Activated CD4-positive, alpha-beta memory T cell treated with anti-CD3 and anti-CD28 coated beads for 36 hours (primary cell): ENCODE results near the gene PLXND1. TPM values are rescaled to one million over a fixed set of nuclear protein-coding genes. Genes with fewer than 3 reads are reported as not detected.
A peak's percentile ranks its signal among the peaks of the same experiment; 100 is the strongest.
"Not testable (repeated sequence)": the region's sequence is repeated elsewhere in the genome, so short reads cannot be mapped to it uniquely, and the experiment has no call there.

ENCODE experiments used
- CTCF ChIA-PET: fragments of 350-600 bp; sonication (Branson Sonifier 250); formaldehyde crosslinking; loops from one replicate; lab custom pipeline; 2021; ENCODE audit warnings: antibody characterized with exemption, inconsistent platforms; lab: Charles Lee
- POLR2A ChIA-PET: fragments of 350-600 bp; sonication (Branson Sonifier 250); formaldehyde crosslinking; loops from one replicate; lab custom pipeline; 2021; ENCODE audit warnings: antibody characterized with exemption; lab: Charles Lee
- DNase-seq: peaks from one replicate; pipeline ENCODE4 v3.0.0-alpha.2; 2020
- H3K27ac Mint-ChIP-seq: one replicate; pipeline ENCODE4 v1.8.0; 2021; ENCODE audit warnings: mixed read lengths
- H3K27me3 Mint-ChIP-seq: one replicate; pipeline ENCODE4 v1.8.0; 2021; ENCODE audit warnings: mixed read lengths
- H3K36me3 Mint-ChIP-seq: one replicate; pipeline ENCODE4 v1.8.0; 2021; ENCODE audit warnings: mixed read lengths
- H3K4me1 Mint-ChIP-seq: one replicate; pipeline ENCODE4 v1.8.0; 2021; ENCODE audit warnings: low read depth, mixed read lengths
- H3K4me3 Mint-ChIP-seq: one replicate; pipeline ENCODE4 v1.8.0; 2021; ENCODE audit warnings: mild to moderate bottlenecking, mixed read lengths
- H3K9me3 Mint-ChIP-seq: one replicate; pipeline ENCODE4 v1.8.0; 2021; ENCODE audit warnings: mixed read lengths
- intact Hi-C: fragments of 100-400 bp; cut with micrococcal nuclease; formaldehyde crosslinking; loops from one replicate; pipeline ENCODE4 v1.15.1; 2023
- total RNA-seq, 2 experiments: library from RNA; stranded (reverse); gene quantifications; one replicate each; pipeline ENCODE4 v1.2.3, GENCODE V29; 2021

PLXND1 gene
- 1 to 10 TPM; 7.2 to 8.6 TPM for total RNA-seq

GRCh38 chr3:129606636-129607390 is at the start of gene PLXND1:
PLXND1 (minus strand) TSS chr3:129606676; CDS start chr3:129606639, 37 bp downstream.
- POLR2A ChIA-PET = no interaction called here
- H3K27me3 Mint-ChIP-seq = peaks cover 14% of the 10 kb centered on the region

GRCh38 chr3:129655291-129655700 is 48.8 kb upstream of the PLXND1 start:
- POLR2A ChIA-PET = interaction anchor here (1.4 kb wide), 1 partner anchor 10 kb away, joined by 3 read pairs; no protein-coding TSS in a partner anchor
- no peak for DNase-seq
- H3K4me3 Mint-ChIP-seq = no peak overlapping the region
- intact Hi-C loops = no loop called here
- H3K4me1 Mint-ChIP-seq = peaks cover 11% of the 10 kb centered on the region
- H3K36me3 Mint-ChIP-seq = peaks cover 2% of the 10 kb centered on the region
- CTCF ChIA-PET = interaction anchor here (0.7 to 2.1 kb wide), 4 partner anchors 10 to 173 kb away, joined by 3 to 6 read pairs (median 3); no protein-coding TSS in a partner anchor
- H3K27me3 Mint-ChIP-seq = no peaks in the 10 kb centered on the region
- H3K9me3 Mint-ChIP-seq = no peaks in the 10 kb centered on the region
- no peak overlapping the region for H3K27ac Mint-ChIP-seq

More at GRCh38 chr3:129606636-129607390, at the start of gene PLXND1:
- CTCF ChIA-PET = no interaction called here
- H3K9me3 Mint-ChIP-seq = no peaks in the 10 kb centered on the region
- peaks cover 2% of the 10 kb centered on the region for H3K36me3 Mint-ChIP-seq
- H3K4me3 Mint-ChIP-seq = peak within 1 kb of the TSS; percentile 76
- peaks cover 12% of the 10 kb centered on the region for H3K4me1 Mint-ChIP-seq
- peak; percentile 46 for DNase-seq
- intact Hi-C loops = loop anchor here (5.0 kb wide), 2 partner anchors 165 to 225 kb away; partner anchors contain the start of gene IFT122
- H3K27ac Mint-ChIP-seq = no peak within 1 kb of the TSS

GRCh38 chr3:129654131-129654530 is 47.7 kb upstream of the PLXND1 start:
- POLR2A ChIA-PET = interaction anchor here (1.4 kb wide), 1 partner anchor 11 kb away, joined by 3 read pairs; no protein-coding TSS in a partner anchor
- intact Hi-C loops = no loop called here
- no peak for DNase-seq
- Mint-ChIP-seq H3K27me3 (no peaks in the 10 kb centered on the region), H3K9me3 (no peaks in the 10 kb centered on the region), H3K4me1 (peaks cover 11% of the 10 kb centered on the region), H3K36me3 (peaks cover 2% of the 10 kb centered on the region), H3K27ac (no peak overlapping the region), H3K4me3 (no peak overlapping the region)
- CTCF ChIA-PET = interaction anchor here (1.1 kb wide), 1 partner anchor 171 kb away, joined by 3 read pairs; no protein-coding TSS in a partner anchor

- ChIA-PET CTCF (interaction anchor here (1.1 kb wide), 1 partner anchor 177 kb away, joined by 5 read pairs; no protein-coding TSS in a partner anchor), POLR2A (no interaction called here)
- intact Hi-C loops = no loop called here
Measured at GRCh38 chr3:129653019-129653418, 46.5 kb upstream of the PLXND1 start.

GRCh38 chr3:129651435-129652202 is 45.1 kb upstream of the PLXND1 start:
- Mint-ChIP-seq H3K4me1 (no peaks in the 10 kb centered on the region), H3K27me3 (no peaks in the 10 kb centered on the region), H3K27ac (no peak overlapping the region), H3K36me3 (peaks cover 2% of the 10 kb centered on the region), H3K9me3 (no peaks in the 10 kb centered on the region), H3K4me3 (no peak overlapping the region)
- intact Hi-C loops = no loop called here
- no peak for DNase-seq
- CTCF ChIA-PET = interaction anchor here (0.8 kb wide), 2 partner anchors 173 to 282 kb away, joined by 3 read pairs; no protein-coding TSS in a partner anchor
- POLR2A ChIA-PET = no interaction called here

More at GRCh38 chr3:129653019-129653418, 46.5 kb upstream of the PLXND1 start:
- Mint-ChIP-seq H3K36me3 (peaks cover 2% of the 10 kb centered on the region), H3K27me3 (no peaks in the 10 kb centered on the region), H3K4me3 (no peak overlapping the region), H3K27ac (no peak overlapping the region), H3K4me1 (peaks cover 6% of the 10 kb centered on the region), H3K9me3 (no peaks in the 10 kb centered on the region)
- no peak for DNase-seq

- H3K27ac Mint-ChIP-seq = no peak overlapping the region
- H3K4me1 Mint-ChIP-seq = no peaks in the 10 kb centered on the region
- POLR2A ChIA-PET = no interaction called here
- no peak overlapping the region for H3K4me3 Mint-ChIP-seq
- intact Hi-C loops = loop anchor here (1.0 kb wide), 2 partner anchors 175 to 284 kb away; no protein-coding TSS in a partner anchor
- DNase-seq = peak; percentile 75
- no peaks in the 10 kb centered on the region for H3K27me3 Mint-ChIP-seq
- CTCF ChIA-PET = interaction anchor here (0.9 to 3.0 kb wide), 9 partner anchors 8 to 292 kb away, joined by 3 to 38 read pairs (median 4); no protein-coding TSS in a partner anchor
- H3K9me3 Mint-ChIP-seq = no peaks in the 10 kb centered on the region
- H3K36me3 Mint-ChIP-seq = peaks cover 2% of the 10 kb centered on the region
Measured at GRCh38 chr3:129650256-129650872, 43.9 kb upstream of the PLXND1 start.

- no peak overlapping the region for H3K4me3 Mint-ChIP-seq
- DNase-seq = no peak
- POLR2A ChIA-PET = no interaction called here
- intact Hi-C loops = no loop called here
- H3K9me3 Mint-ChIP-seq = no peaks in the 10 kb centered on the region
- no peaks in the 10 kb centered on the region for H3K27me3 Mint-ChIP-seq
- H3K27ac Mint-ChIP-seq = no peak overlapping the region
- no peaks in the 10 kb centered on the region for H3K36me3 Mint-ChIP-seq
- H3K4me1 Mint-ChIP-seq = no peaks in the 10 kb centered on the region
- CTCF ChIA-PET = interaction anchor here (1.0 to 3.0 kb wide), 2 partner anchors 178 to 347 kb away, joined by 3 to 38 read pairs; no protein-coding TSS in a partner anchor
Measured at GRCh38 chr3:129648391-129648790, 41.9 kb upstream of the PLXND1 start.

- CTCF ChIA-PET = no interaction called here
- DNase-seq = no peak
- H3K36me3 Mint-ChIP-seq = no peaks in the 10 kb centered on the region
- H3K9me3 Mint-ChIP-seq = no peaks in the 10 kb centered on the region
- no peaks in the 10 kb centered on the region for H3K27me3 Mint-ChIP-seq
- no peak overlapping the region for H3K27ac Mint-ChIP-seq
- intact Hi-C loops = no loop called here
- H3K4me1 Mint-ChIP-seq = no peaks in the 10 kb centered on the region
- POLR2A ChIA-PET = no interaction called here
- no peak overlapping the region for H3K4me3 Mint-ChIP-seq
Measured at GRCh38 chr3:129645286-129645685, 38.8 kb upstream of the PLXND1 start.

GRCh38 chr3:129644836-129645235 is 38.4 kb upstream of the PLXND1 start:
- no peaks in the 10 kb centered on the region for H3K36me3 Mint-ChIP-seq
- no peaks in the 10 kb centered on the region for H3K4me1 Mint-ChIP-seq
- H3K27me3 Mint-ChIP-seq = no peaks in the 10 kb centered on the region
- intact Hi-C loops = no loop called here
- DNase-seq = no peak
- H3K4me3 Mint-ChIP-seq = no peak overlapping the region
- POLR2A ChIA-PET = no interaction called here
- H3K9me3 Mint-ChIP-seq = no peaks in the 10 kb centered on the region
- CTCF ChIA-PET = no interaction called here
- H3K27ac Mint-ChIP-seq = no peak overlapping the region

- H3K4me1 Mint-ChIP-seq, DNase-seq, intact Hi-C loops, H3K27ac Mint-ChIP-seq, CTCF ChIA-PET, H3K4me3 Mint-ChIP-seq, H3K27me3 Mint-ChIP-seq, H3K9me3 Mint-ChIP-seq, H3K36me3 Mint-ChIP-seq, POLR2A ChIA-PET: not testable (repeated sequence)
Measured at GRCh38 chr3:129641567-129642260, 35.2 kb upstream of the PLXND1 start.

GRCh38 chr3:129640985-129641384 is 34.5 kb upstream of the PLXND1 start:
- DNase-seq, CTCF ChIA-PET, POLR2A ChIA-PET, H3K4me1 Mint-ChIP-seq, H3K9me3 Mint-ChIP-seq, H3K27me3 Mint-ChIP-seq, H3K36me3 Mint-ChIP-seq, H3K27ac Mint-ChIP-seq, H3K4me3 Mint-ChIP-seq, intact Hi-C loops: not testable (repeated sequence)
